ENCODE measurements around the gene CA5A. TPM values are rescaled to one million over a fixed set of nuclear protein-coding genes. Genes with fewer than 3 reads are reported as not detected.
A peak's percentile ranks its signal among the peaks of the same experiment; 100 is the strongest.

CA5A gene
- total and polyA plus RNA-seq, 2 experiments from 2014 or later, result not detected

DNA sequence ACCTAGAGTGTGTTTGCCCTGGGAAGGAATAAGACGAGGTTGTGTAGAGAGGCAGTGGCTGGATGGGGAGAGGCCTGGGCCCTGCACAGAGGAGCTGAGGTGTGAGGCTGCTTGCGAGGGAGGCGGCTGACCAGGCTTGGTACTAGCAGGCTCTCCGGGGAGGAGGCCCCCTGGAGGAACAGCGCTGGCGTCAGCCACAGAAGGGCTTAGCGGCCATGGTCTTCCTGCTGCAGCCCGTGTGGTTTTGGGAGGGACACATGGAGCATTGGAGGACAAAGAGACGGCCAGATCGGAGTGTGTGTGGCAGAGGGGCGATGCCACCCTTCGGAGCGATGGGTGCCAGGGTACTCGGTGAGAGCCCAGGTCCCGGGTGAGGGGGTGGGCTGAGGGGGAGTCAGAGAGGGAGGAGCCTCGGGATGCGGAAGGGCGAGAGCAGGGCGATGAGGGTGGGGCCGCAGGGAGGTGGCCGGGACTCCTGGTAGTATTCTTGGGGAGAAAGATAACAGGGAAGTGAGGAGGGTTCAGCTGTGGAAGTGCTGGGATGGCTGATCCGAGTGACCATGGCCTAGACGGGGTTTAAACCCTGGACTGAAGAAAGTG is 23.2 kb upstream of the CA5A start:
- Histone ChIP-seq H3K4me2 (no peak overlapping the region), H3F3A (replicated peaks; ENCODE audit: low read depth) (0 out of 2 replicates have a peak, but pooled peaks cover 6% of the 10 kb centered on the region), H3K9me2 (ENCODE audit: insufficient read depth) (no peaks in the 10 kb centered on the region), H3K79me2 (replicated peaks; ENCODE audit: insufficient read depth) (peaks cover 100% of the 10 kb centered on the region), H4K20me1 (replicated peaks; ENCODE audit: insufficient read depth) (peaks cover 15% of the 10 kb centered on the region), H3K36me3 (ENCODE audit: insufficient read depth) (no peaks in the 10 kb centered on the region; the same call in 1 of the 2 replicates), H3K4me3 (no peak overlapping the region), H3K27ac (ENCODE audit: low read depth) (no peak overlapping the region), H3K27me3 (ENCODE audit: insufficient read depth) (no peaks in the 10 kb centered on the region), H3K4me1 (ENCODE audit: insufficient read depth) (peaks cover 4% of the 10 kb centered on the region; the same call in 1 of the 2 replicates), H2AFZ (no peak overlapping the region)
- Mint-ChIP-seq H3K36me3 (ENCODE audit: low read depth) (peaks cover 10% of the 10 kb centered on the region; the same call in 2 of the 3 replicates), H3K27me3 (ENCODE audit: insufficient read depth, low read depth, poor library complexity) (peaks cover 7% of the 10 kb centered on the region), H3K4me1 (peaks cover 36% of the 10 kb centered on the region), H3K27ac (peak overlapping the region; percentile 8; the same call in 1 of the 2 replicates), H3K4me3 (no peak overlapping the region), H3K9me3 (no peaks in the 10 kb centered on the region)
- peak; percentile 64 for ATAC-seq
- DNase-seq (ENCODE audit: low spot score), result no peak
- TF ChIP-seq STAT1 (IDR thresholded peaks at IDR 0.05; ENCODE audit: unreplicated experiment) (no peak), ZNF331 (CRISPR knock-in tag; IDR thresholded peaks at IDR 0.05; ENCODE audit: low read depth) (no peak), NANOG (IDR thresholded peaks at IDR 0.05; ENCODE audit: borderline replicate concordance) (no peak), JUNB (IDR thresholded peaks at IDR 0.05; ENCODE audit: unreplicated experiment) (no peak), CTCF (conservative IDR thresholded peaks at IDR 0.05; ENCODE audit: low read depth in 2 of 2) (no peak; a peak in 1 of 4 replicates), POLR2AphosphoS5 (IDR thresholded peaks at IDR 0.05; ENCODE audit: low read depth) (no peak), EZH2 (IDR thresholded peaks at IDR 0.05; ENCODE audit: low read depth, unreplicated experiment) (no peak), CREB1 (CRISPR knock-in tag; IDR thresholded peaks at IDR 0.05; ENCODE audit: low read depth) (no peak), REST (IDR thresholded peaks at IDR 0.05; ENCODE audit: unreplicated experiment) (no peak), ZNF114 (CRISPR knock-in tag; IDR thresholded peaks at IDR 0.05) (no peak), EZH2phosphoT487 (IDR thresholded peaks at IDR 0.05; ENCODE audit: unreplicated experiment) (no peak), ZNF462 (CRISPR knock-in tag; IDR thresholded peaks at IDR 0.05) (no peak)
- TF ChIP-seq, protein P1, sequence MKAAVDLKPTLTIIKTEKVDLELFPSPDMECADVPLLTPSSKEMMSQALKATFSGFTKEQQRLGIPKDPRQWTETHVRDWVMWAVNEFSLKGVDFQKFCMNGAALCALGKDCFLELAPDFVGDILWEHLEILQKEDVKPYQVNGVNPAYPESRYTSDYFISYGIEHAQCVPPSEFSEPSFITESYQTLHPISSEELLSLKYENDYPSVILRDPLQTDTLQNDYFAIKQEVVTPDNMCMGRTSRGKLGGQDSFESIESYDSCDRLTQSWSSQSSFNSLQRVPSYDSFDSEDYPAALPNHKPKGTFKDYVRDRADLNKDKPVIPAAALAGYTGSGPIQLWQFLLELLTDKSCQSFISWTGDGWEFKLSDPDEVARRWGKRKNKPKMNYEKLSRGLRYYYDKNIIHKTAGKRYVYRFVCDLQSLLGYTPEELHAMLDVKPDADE (IDR thresholded peaks at IDR 0.05), result no peak

Measured in GM23338 (cell line).